Smooth muscle cell (in vitro differentiated cells): Measurements from ENCODE around the gene STX3. TPM values are rescaled to one million over a fixed set of nuclear protein-coding genes. Genes with fewer than 3 reads are reported as not detected.

ENCODE experiments used
- DNase-seq: peaks from one replicate; lab custom pipeline; 2025; ENCODE audit not compliant: unreplicated experiment; lab: John Stamatoyannopoulos, UW
- H2AFZ ChIP-seq: fragments of 200-600 bp; sonication (generic); 2 replicates; pipeline ENCODE4 v1.6.0; 2016; ENCODE audit warnings: antibody characterized with exemption, low read depth, mild to moderate bottlenecking
- H3F3A ChIP-seq: fragments of 200-600 bp; sonication (generic); 2 replicates; pipeline ENCODE4 v1.6.0; 2017; ENCODE audit warnings: antibody characterized with exemption, low read depth
- H3K27ac ChIP-seq: fragments of 200-600 bp; sonication (generic); 2 replicates; pipeline ENCODE4 v1.5.1; 2016; ENCODE audit warnings: low read depth, mild to moderate bottlenecking
- H3K27me3 ChIP-seq: fragments of 200-600 bp; sonication (generic); 2 replicates; pipeline ENCODE4 v1.6.1; 2016; ENCODE audit warnings: low read depth, mild to moderate bottlenecking
- H3K36me3 ChIP-seq: fragments of 200-600 bp; sonication (generic); 2 replicates; pipeline ENCODE4 v1.5.1; 2016; ENCODE audit warnings: low read depth
- H3K4me1 ChIP-seq: fragments of 200-600 bp; sonication (generic); 2 replicates; pipeline ENCODE4 v1.5.1; 2016; ENCODE audit warnings: low read depth
- H3K4me2 ChIP-seq: fragments of 200-600 bp; sonication (generic); 2 replicates; pipeline ENCODE4 v1.6.0; 2016; ENCODE audit warnings: mild to moderate bottlenecking
- H3K4me3 ChIP-seq: fragments of 200-600 bp; sonication (generic); 2 replicates; pipeline ENCODE4 v1.5.1; 2016; ENCODE audit warnings: mild to moderate bottlenecking
- H3K79me2 ChIP-seq: fragments of 200-600 bp; sonication (generic); 2 replicates; pipeline ENCODE4 v1.6.0; 2016; ENCODE audit warnings: low read depth, mild to moderate bottlenecking
- H3K9ac ChIP-seq: fragments of 200-600 bp; sonication (generic); 2 replicates; pipeline ENCODE4 v1.6.0; 2016; ENCODE audit warnings: low read depth
- H3K9me3 ChIP-seq: fragments of 200-600 bp; sonication (generic); replicated peaks from 2 replicates; pipeline ENCODE4 v1.5.1; 2016; ENCODE audit warnings: low read depth
- H4K20me1 ChIP-seq: fragments of 200-600 bp; sonication (generic); 2 replicates; pipeline ENCODE4 v1.6.0; 2016; ENCODE audit warnings: low read depth
- WGBS: methylation state at CpG from one replicate; pipeline ENCODE4 v1.1.7; 2016; ENCODE audit warnings: low lambda C conversion rate; 5-methylcytosine and 5-hydroxymethylcytosine counted together
- polyA plus RNA-seq: library from polyadenylated mRNA; unstranded; fragments of >200 nt; fragmentation: Nextera tagmentation; extraction: Ambion mirVana; gene quantifications from 2 replicates; pipeline ENCODE4 v1.2.1, GENCODE V29; 2016
- total RNA-seq: library from RNA; depleted of rRNA; stranded (reverse); fragments of >200 nt; gene quantifications from 2 replicates; pipeline ENCODE4 v1.2.3, GENCODE V29; 2014
- TF ChIP-seq, protein P1 (sequence below): fragments of 200-600 bp; sonication (generic); IDR thresholded peaks from 2 replicates; pipeline ENCODE4 v1.5.1; 2017; ENCODE audit warnings: borderline replicate concordance, mild to moderate bottlenecking, antibody characterized with exemption; ENCODE audit not compliant: insufficient read depth, poor library complexity, severe bottlenecking

STX3 gene
- total and polyA plus RNA-seq, 2 experiments from 2014 or later = 24.1 to 52.2 TPM

DNA sequence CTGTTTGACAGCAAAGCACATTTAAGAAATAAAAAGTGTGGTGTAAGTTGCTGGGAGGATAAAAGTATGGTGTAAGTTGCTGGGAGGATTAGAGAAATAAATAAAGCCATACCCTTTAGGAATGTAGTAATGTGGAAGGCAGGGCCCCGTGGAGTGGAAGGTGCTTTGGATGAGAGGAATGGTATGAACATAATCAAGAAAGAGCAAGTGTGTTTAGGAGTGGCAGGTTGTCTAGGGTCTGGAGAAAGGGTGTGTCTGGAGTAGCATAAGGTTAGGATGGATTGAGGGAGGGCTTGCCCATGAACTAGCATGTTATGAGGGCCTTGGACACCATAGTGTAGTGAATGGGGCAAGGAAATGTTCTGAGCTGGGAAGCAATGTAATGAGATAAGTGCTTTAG is 37.3 kb downstream of the STX3 start:
- H3K9me3 ChIP-seq = no peaks in the 10 kb centered on the region
- no peak overlapping the region for H3K27ac ChIP-seq
- no peak overlapping the region for H2AFZ ChIP-seq
- H3K4me1 ChIP-seq = peaks cover 7% of the 10 kb centered on the region
- peaks cover 2% of the 10 kb centered on the region for H3F3A ChIP-seq
- no peaks in the 10 kb centered on the region for H3K27me3 ChIP-seq
- H3K4me2 ChIP-seq = no peak overlapping the region
- H3K36me3 ChIP-seq = peaks cover 6% of the 10 kb centered on the region
- H3K9ac ChIP-seq = no peak overlapping the region
- H4K20me1 ChIP-seq = no peaks in the 10 kb centered on the region
- no peaks in the 10 kb centered on the region for H3K79me2 ChIP-seq
- TF ChIP-seq, protein P1, sequence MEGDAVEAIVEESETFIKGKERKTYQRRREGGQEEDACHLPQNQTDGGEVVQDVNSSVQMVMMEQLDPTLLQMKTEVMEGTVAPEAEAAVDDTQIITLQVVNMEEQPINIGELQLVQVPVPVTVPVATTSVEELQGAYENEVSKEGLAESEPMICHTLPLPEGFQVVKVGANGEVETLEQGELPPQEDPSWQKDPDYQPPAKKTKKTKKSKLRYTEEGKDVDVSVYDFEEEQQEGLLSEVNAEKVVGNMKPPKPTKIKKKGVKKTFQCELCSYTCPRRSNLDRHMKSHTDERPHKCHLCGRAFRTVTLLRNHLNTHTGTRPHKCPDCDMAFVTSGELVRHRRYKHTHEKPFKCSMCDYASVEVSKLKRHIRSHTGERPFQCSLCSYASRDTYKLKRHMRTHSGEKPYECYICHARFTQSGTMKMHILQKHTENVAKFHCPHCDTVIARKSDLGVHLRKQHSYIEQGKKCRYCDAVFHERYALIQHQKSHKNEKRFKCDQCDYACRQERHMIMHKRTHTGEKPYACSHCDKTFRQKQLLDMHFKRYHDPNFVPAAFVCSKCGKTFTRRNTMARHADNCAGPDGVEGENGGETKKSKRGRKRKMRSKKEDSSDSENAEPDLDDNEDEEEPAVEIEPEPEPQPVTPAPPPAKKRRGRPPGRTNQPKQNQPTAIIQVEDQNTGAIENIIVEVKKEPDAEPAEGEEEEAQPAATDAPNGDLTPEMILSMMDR = no peak
- H3K4me3 ChIP-seq = no peak overlapping the region
- no peak for DNase-seq
- WGBS = 100% methylated on average over 1 of the region's 1 CpG

DNA sequence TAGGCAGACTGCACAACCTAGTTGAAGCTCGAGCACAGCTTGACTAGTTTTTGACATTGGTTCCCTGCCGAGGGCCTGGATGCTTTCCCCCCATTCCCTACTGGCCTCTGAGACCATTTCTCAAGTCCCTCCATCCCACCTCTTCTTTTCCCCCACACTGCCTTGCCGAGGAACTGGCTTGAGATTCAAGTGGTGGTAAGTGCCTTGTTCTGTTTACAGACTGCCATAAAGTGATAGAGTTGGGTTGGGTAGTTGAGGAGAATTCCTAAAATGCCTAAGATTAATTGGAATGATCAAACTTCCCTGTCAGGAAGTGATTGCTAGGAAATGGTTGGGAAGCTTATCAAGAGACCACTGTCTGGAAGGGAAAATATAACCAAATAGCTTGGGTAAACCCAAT is 39.2 kb downstream of the STX3 start:
- Histone ChIP-seq H3K36me3 (peaks cover 6% of the 10 kb centered on the region), H3K4me2 (no peak overlapping the region), H3K27me3 (no peaks in the 10 kb centered on the region), H3K9ac (no peak overlapping the region), H3K4me3 (no peak overlapping the region), H3K27ac (no peak overlapping the region), H2AFZ (no peak overlapping the region), H3K4me1 (no peaks in the 10 kb centered on the region), H3F3A (no peaks in the 10 kb centered on the region), H3K79me2 (no peaks in the 10 kb centered on the region), H4K20me1 (no peaks in the 10 kb centered on the region), H3K9me3 (no peaks in the 10 kb centered on the region)
- TF ChIP-seq, protein P1 = no peak
- 90% methylated on average over 3 of the region's 3 CpGs for WGBS
- DNase-seq = no peak

DNA sequence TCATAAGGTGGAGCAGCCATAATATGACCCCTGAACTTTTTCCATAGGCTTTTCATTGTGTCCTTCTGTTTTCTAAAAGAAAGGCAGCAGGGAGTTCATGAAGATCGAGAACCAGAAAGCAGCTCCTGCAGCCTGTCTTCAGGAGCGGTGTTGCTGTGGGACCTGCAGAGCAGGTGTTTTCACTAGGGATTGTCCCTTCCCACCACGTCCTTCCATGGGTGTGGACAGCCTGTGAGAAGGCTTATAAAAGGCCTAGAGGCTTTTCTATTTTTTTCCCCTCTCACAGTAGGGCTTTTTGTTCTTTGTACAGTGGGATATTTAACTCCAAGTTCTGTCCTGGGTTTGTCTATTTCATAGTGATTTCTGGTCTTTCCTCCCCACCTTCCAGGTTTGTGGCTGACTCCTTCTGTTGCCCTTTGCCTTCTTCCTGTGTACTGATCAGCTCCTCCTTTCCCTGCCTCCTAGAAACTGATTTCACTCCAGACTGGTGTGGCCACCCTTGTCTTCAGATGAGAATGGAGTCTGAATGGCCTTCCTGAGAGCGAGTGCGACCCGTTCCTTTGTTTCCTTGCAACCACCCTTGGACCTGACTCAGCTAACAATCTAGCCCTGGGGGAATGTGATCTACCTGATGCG is 45.3 kb downstream of the STX3 start:
- Histone ChIP-seq H2AFZ (no peak overlapping the region), H3K27me3 (no peaks in the 10 kb centered on the region), H3F3A (peaks cover 17% of the 10 kb centered on the region), H3K27ac (no peak overlapping the region), H3K4me1 (no peaks in the 10 kb centered on the region), H4K20me1 (no peaks in the 10 kb centered on the region), H3K4me3 (no peak overlapping the region), H3K36me3 (no peaks in the 10 kb centered on the region), H3K79me2 (no peaks in the 10 kb centered on the region), H3K9ac (no peak overlapping the region), H3K4me2 (no peak overlapping the region), H3K9me3 (no peaks in the 10 kb centered on the region)
- TF ChIP-seq, protein P1 = no peak
- DNase-seq = no peak
- WGBS = 88% methylated on average over 7 of the region's 7 CpGs

DNA sequence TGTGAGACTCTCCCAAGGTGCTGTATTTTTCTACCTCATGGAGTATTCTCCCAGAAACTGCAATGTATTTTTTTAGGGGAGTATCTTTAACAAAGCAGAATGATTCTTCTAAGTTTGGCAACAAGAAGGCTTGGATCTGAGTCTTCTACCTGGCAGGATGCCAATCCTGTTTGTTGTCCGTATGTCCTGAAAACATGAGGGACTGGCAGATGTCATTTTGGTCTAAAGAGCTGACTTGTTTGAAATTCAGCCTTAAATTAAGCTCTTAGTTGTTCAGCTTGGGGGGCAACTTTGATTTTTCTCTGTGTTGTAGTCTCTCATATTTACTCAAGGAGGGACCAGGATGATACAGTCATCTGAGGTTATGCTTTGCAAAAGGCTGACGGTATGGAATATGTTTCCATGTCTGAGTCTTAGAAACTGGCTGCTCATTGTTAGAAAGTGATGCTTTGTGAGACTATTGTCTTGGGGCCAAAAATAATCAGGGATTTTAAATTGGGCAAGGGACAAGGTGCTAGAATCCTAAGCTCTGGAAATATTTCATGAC is 46.1 kb downstream of the STX3 start:
- Histone ChIP-seq H4K20me1 (no peaks in the 10 kb centered on the region), H2AFZ (no peak overlapping the region), H3K27ac (no peak overlapping the region), H3K4me2 (no peak overlapping the region), H3K9ac (no peak overlapping the region), H3K4me3 (no peak overlapping the region), H3K36me3 (no peaks in the 10 kb centered on the region), H3K79me2 (no peaks in the 10 kb centered on the region), H3F3A (peaks cover 17% of the 10 kb centered on the region), H3K4me1 (no peaks in the 10 kb centered on the region), H3K9me3 (no peaks in the 10 kb centered on the region), H3K27me3 (no peaks in the 10 kb centered on the region)
- WGBS = 81% methylated on average over 2 of the region's 2 CpGs
- DNase-seq = no peak
- TF ChIP-seq, protein P1 = no peak
